SK-N-SH treated with all-trans-retinoic acid at 6 μM for 48 hours (cell line): Measurements from ENCODE around the gene DLG5.

ENCODE experiments used
- ZFP3 ChIP-seq: fragments of 250-450 bp; sonication (Bioruptor Pico); IDR thresholded peaks from 2 replicates; pipeline ENCODE4 v1.5.0; 2020; ENCODE audit warnings: mild to moderate bottlenecking, moderate library complexity
- ZNF8 ChIP-seq: fragments of 450-650 bp; formaldehyde crosslinking; IDR thresholded peaks from 2 replicates; pipeline ENCODE4 v1.5.0; 2020; ENCODE audit warnings: mild to moderate bottlenecking, moderate library complexity
- TF ChIP-seq, protein P1 (sequence below): fragments of 250-450 bp; sonication (Bioruptor Pico); IDR thresholded peaks from 2 replicates; pipeline ENCODE4 v1.5.1; 2021; ENCODE audit warnings: mild to moderate bottlenecking, moderate library complexity
- TF ChIP-seq, protein P2 (sequence below): fragments of 250-450 bp; sonication (Bioruptor Pico); IDR thresholded peaks from 2 replicates; pipeline ENCODE4 v1.8.0; 2020; ENCODE audit warnings: mild to moderate bottlenecking, moderate library complexity, borderline replicate concordance
- TF ChIP-seq, protein P3 (sequence below): fragments of 250-450 bp; sonication (Bioruptor Pico); IDR thresholded peaks from 2 replicates; pipeline ENCODE4 v1.5.1; 2020; ENCODE audit warnings: low read depth, mild to moderate bottlenecking, moderate library complexity

DNA sequence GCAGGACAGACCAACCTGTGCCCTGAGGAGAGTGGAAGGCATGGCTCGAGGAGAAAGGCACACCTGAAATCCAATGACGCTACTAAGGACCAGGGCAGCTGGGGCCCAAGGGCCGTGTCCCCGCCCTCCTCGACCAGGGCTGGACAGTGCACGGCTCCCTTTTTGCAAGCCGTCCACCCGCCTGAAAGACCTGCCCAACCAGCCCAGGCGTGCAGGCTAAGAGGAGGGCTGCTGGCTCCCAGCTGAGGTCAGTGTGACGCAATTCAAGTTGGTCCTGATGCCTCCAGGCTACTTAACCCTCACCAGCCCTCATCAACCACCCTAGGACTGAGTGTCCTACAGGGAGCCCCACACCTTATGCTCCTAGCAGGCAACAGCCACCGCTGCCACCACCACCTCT is 69.3 kb downstream of the DLG5 start:
- no peak for TF ChIP-seq ZNF8
- TF ChIP-seq, protein P1, sequence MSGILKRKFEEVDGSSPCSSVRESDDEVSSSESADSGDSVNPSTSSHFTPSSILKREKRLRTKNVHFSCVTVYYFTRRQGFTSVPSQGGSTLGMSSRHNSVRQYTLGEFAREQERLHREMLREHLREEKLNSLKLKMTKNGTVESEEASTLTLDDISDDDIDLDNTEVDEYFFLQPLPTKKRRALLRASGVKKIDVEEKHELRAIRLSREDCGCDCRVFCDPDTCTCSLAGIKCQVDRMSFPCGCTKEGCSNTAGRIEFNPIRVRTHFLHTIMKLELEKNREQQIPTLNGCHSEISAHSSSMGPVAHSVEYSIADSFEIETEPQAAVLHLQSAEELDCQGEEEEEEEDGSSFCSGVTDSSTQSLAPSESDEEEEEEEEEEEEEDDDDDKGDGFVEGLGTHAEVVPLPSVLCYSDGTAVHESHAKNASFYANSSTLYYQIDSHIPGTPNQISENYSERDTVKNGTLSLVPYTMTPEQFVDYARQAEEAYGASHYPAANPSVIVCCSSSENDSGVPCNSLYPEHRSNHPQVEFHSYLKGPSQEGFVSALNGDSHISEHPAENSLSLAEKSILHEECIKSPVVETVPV (CRISPR knock-in tag): no peak
- TF ChIP-seq, protein P2, sequence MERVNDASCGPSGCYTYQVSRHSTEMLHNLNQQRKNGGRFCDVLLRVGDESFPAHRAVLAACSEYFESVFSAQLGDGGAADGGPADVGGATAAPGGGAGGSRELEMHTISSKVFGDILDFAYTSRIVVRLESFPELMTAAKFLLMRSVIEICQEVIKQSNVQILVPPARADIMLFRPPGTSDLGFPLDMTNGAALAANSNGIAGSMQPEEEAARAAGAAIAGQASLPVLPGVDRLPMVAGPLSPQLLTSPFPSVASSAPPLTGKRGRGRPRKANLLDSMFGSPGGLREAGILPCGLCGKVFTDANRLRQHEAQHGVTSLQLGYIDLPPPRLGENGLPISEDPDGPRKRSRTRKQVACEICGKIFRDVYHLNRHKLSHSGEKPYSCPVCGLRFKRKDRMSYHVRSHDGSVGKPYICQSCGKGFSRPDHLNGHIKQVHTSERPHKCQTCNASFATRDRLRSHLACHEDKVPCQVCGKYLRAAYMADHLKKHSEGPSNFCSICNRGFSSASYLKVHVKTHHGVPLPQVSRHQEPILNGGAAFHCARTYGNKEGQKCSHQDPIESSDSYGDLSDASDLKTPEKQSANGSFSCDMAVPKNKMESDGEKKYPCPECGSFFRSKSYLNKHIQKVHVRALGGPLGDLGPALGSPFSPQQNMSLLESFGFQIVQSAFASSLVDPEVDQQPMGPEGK (CRISPR knock-in tag): no peak
- no peak for TF ChIP-seq ZFP3 (CRISPR knock-in tag)
- TF ChIP-seq, protein P3, sequence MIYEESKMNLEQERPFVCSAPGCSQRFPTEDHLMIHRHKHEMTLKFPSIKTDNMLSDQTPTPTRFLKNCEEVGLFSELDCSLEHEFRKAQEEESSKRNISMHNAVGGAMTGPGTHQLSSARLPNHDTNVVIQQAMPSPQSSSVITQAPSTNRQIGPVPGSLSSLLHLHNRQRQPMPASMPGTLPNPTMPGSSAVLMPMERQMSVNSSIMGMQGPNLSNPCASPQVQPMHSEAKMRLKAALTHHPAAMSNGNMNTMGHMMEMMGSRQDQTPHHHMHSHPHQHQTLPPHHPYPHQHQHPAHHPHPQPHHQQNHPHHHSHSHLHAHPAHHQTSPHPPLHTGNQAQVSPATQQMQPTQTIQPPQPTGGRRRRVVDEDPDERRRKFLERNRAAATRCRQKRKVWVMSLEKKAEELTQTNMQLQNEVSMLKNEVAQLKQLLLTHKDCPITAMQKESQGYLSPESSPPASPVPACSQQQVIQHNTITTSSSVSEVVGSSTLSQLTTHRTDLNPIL (CRISPR knock-in tag): no peak
